ENCODE results near the gene ANKRD39.

DNA sequence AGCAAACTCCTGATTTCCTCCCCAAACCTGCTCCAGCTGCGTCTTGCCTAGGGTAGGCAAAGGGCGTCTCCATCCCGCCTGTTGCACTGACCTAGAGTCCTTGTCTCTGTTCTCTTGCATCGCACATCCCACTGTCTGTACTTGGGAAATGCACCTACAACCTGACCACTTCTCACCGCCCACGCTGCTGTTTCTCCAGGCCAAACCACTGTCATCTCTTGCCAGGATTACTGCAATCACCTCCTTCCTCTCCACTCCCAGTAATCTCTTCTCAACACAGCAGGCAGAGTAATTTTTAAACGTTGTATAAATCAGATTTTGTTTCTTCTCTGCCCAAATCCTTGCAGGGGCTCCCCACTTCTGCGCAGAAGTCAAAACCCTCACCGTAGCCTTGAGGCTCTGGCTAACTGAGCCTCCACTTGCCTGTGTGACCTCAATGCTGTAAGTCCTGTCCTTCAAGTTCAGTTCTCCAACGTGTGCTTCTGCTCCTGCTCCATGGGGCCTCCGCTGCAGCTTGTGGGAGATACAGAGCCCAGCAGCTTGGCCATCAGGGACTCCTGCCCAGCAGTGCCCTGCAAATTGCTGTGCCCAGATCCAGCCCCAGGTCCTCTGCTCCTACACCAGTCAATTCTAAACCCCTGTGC lies 39.8 kb upstream of the ANKRD39 start:
- TF ChIP-seq TCF12 (IDR thresholded peaks at IDR 0.05; ENCODE audit: low read depth, low read length) (no peak), CTCF (IDR thresholded peaks at IDR 0.05; ENCODE audit: control extremely low read depth in 1 of 3, insufficient read depth in 1 of 3, low read depth in 1 of 3, low read length in 3 of 3) (no peak), TEAD4 (IDR thresholded peaks at IDR 0.05; ENCODE audit: low read depth, low read length) (no peak), EZH2 (IDR thresholded peaks at IDR 0.05; ENCODE audit: low read depth, low read length, severe bottlenecking) (no peak), MAFK (IDR thresholded peaks at IDR 0.05; ENCODE audit: low read depth, low read length) (no peak), POLR2A (IDR thresholded peaks at IDR 0.05; ENCODE audit: control extremely low read depth in 1 of 2, low read depth in 2 of 2, low read length in 2 of 2) (no peak), JUND (IDR thresholded peaks at IDR 0.05; ENCODE audit: low read length) (no peak), JUN (IDR thresholded peaks at IDR 0.05; ENCODE audit: low read depth, low read length) (no peak), TAF1 (IDR thresholded peaks at IDR 0.05; ENCODE audit: low read depth, low read length) (no peak), SP1 (IDR thresholded peaks at IDR 0.05; ENCODE audit: low read depth, low read length) (no peak), POU5F1 (IDR thresholded peaks at IDR 0.05; ENCODE audit: low read depth, low read length) (no peak)

All from H1 (cell line).